Activated CD8-positive, alpha-beta T cell treated with anti-CD3 and anti-CD28 coated beads for 36 hours (primary cell): ENCODE data around the gene KMT5B. TPM values are rescaled to one million over a fixed set of nuclear protein-coding genes. Genes with fewer than 3 reads are reported as not detected.

Experiments
- ATAC-seq: fragments of 200-7000 bp; cut with Tn5 transposase; one replicate; pipeline ENCODE4 v1.10.0; 2021; ENCODE audit warnings: mild to moderate bottlenecking, moderate library complexity
- CTCF ChIA-PET: fragments of 350-600 bp; sonication (Branson Sonifier 250); formaldehyde crosslinking; loops from one replicate; lab custom pipeline; 2021; ENCODE audit warnings: antibody characterized with exemption; lab: Charles Lee
- POLR2A ChIA-PET: fragments of 350-600 bp; sonication (Branson Sonifier 250); formaldehyde crosslinking; loops from one replicate; lab custom pipeline; 2021; ENCODE audit warnings: antibody characterized with exemption; lab: Charles Lee
- DNase-seq: peaks from one replicate; pipeline ENCODE4 v3.0.0-alpha.2; 2020
- H3K27ac Mint-ChIP-seq: one replicate; pipeline ENCODE4 v1.8.0; 2021; ENCODE audit warnings: mild to moderate bottlenecking, mixed read lengths
- H3K27me3 Mint-ChIP-seq: one replicate; pipeline ENCODE4 v1.8.0; 2021; ENCODE audit warnings: mixed read lengths
- H3K36me3 Mint-ChIP-seq: one replicate; pipeline ENCODE4 v1.8.0; 2021; ENCODE audit warnings: low read depth, mixed read lengths
- H3K4me1 Mint-ChIP-seq: one replicate; pipeline ENCODE4 v1.8.0; 2021; ENCODE audit warnings: low read depth, mixed read lengths
- H3K4me3 Mint-ChIP-seq: one replicate; pipeline ENCODE4 v1.8.0; 2021; ENCODE audit warnings: mild to moderate bottlenecking, moderate library complexity, mixed read lengths
- H3K9me3 Mint-ChIP-seq: one replicate; pipeline ENCODE4 v1.8.0; 2021; ENCODE audit warnings: mixed read lengths
- intact Hi-C: fragments of 100-400 bp; cut with micrococcal nuclease; formaldehyde crosslinking; loops from one replicate; pipeline ENCODE4 v1.10.0; 2022
- total RNA-seq, 2 experiments: library from RNA; stranded (reverse); gene quantifications; one replicate each; pipeline ENCODE4 v1.2.3, GENCODE V29; 2021
- TF ChIP-seq, protein P1 (sequence below): fragments of 200-600 bp; IDR thresholded peaks from one replicate; pipeline ENCODE4 v1.8.0; 2022; ENCODE audit warnings: antibody characterized with exemption, mild to moderate bottlenecking

KMT5B gene
- total RNA-seq, 2 experiments from 2014 or later: 16.9 to 17.9 TPM

DNA sequence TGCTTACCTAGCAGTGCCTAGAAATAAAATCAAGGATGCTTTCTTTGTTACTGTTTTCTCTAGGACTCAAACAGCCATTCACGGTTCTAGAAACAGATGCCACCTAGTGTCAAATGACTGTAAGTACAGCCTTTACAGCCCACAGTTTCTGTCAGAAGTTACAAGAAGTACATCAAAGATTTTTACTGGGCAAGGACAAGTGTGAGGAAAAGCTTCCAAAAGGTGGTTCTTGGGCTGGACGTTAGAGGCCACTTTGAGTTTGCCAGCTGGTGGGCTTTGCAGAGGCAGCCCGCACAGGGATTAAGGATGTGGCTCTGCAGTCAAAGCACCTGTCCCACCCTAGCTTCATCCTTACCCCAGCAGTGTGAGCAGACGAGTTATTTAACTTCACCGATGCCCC, 6.9 kb downstream of the KMT5B start:
- Mint-ChIP-seq H3K9me3 (no peaks in the 10 kb centered on the region), H3K4me1 (peaks cover 62% of the 10 kb centered on the region), H3K27me3 (no peaks in the 10 kb centered on the region), H3K4me3 (no peak overlapping the region), H3K27ac (peak overlapping the region; percentile 16), H3K36me3 (no peaks in the 10 kb centered on the region)
- CTCF ChIA-PET: interaction anchor here (0.7 to 5.0 kb wide), 14 partner anchors 9 to 201 kb away, joined by 3 to 32 read pairs (median 3); partner anchors contain the start of gene ALDH3B1
- no peak for DNase-seq
- ATAC-seq: peak; percentile 80
- intact Hi-C loops: loop anchor here (10.0 kb wide), 1 partner anchor 201 kb away; the partner anchor contains the start of gene UNC93B1
- POLR2A ChIA-PET: interaction anchor here (1.3 kb wide), 1 partner anchor 166 kb away, joined by 4 read pairs; no protein-coding TSS in a partner anchor
- TF ChIP-seq, protein P1, sequence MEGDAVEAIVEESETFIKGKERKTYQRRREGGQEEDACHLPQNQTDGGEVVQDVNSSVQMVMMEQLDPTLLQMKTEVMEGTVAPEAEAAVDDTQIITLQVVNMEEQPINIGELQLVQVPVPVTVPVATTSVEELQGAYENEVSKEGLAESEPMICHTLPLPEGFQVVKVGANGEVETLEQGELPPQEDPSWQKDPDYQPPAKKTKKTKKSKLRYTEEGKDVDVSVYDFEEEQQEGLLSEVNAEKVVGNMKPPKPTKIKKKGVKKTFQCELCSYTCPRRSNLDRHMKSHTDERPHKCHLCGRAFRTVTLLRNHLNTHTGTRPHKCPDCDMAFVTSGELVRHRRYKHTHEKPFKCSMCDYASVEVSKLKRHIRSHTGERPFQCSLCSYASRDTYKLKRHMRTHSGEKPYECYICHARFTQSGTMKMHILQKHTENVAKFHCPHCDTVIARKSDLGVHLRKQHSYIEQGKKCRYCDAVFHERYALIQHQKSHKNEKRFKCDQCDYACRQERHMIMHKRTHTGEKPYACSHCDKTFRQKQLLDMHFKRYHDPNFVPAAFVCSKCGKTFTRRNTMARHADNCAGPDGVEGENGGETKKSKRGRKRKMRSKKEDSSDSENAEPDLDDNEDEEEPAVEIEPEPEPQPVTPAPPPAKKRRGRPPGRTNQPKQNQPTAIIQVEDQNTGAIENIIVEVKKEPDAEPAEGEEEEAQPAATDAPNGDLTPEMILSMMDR: peak; percentile 79

DNA sequence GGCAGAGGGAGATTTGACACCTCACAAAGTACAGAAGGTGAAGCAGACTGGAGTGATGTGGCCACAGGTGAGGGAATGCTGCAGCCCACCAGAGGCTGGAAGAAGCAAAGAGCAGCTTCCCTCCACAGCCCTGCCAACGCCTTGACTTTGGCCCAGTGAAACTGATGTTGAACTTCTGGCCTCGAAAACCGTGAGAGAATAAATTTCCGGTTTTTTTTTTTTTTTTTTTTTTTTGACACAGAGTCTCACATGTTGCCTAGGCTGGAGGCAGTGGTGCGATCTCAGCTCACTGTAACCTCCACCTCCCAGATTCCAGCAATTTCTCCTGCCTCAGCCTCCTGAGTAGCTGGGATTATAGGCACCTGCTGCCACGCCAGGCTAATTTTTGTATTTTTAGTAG, 8.7 kb downstream of the KMT5B start:
- Mint-ChIP-seq H3K4me1 (peaks cover 64% of the 10 kb centered on the region), H3K36me3 (no peaks in the 10 kb centered on the region), H3K27me3 (no peaks in the 10 kb centered on the region), H3K9me3 (no peaks in the 10 kb centered on the region), H3K4me3 (no peak overlapping the region), H3K27ac (no peak overlapping the region)
- DNase-seq (no peak), ATAC-seq (no peak)
- POLR2A ChIA-PET: interaction anchor here (0.8 kb wide), 1 partner anchor 162 kb away, joined by 3 read pairs; no protein-coding TSS in a partner anchor
- CTCF ChIA-PET: interaction anchor here (0.6 to 5.0 kb wide), 5 partner anchors 14 to 195 kb away, joined by 3 to 32 read pairs (median 3); partner anchors contain the start of gene ALDH3B1
- TF ChIP-seq, protein P1: no peak
- intact Hi-C loops: loop anchor here (10.0 kb wide), 1 partner anchor 200 kb away; the partner anchor contains the start of gene UNC93B1

DNA sequence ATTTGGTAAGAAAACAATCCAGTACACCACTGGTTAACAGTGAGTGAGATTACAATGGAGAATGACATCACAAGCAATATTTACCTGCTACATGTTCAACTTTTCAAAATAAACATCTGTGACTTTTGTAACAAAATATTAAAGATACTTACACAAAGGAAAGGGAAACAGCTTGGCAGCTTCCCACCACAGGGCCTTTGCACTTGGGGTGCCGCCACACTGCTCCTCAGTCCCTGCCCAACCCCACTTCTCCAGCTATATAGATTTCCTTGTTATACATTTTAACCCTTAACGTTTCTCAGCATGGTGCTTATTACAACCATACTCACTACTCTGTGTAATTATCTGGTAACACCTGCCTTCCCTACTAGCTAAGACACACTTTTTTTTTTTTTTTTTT, 10.9 kb downstream of the KMT5B start:
- POLR2A ChIA-PET: no interaction called here
- TF ChIP-seq, protein P1: no peak
- CTCF ChIA-PET: interaction anchor here (0.8 to 5.0 kb wide), 2 partner anchors 9 to 11 kb away, joined by 3 to 32 read pairs; no protein-coding TSS in a partner anchor
- Mint-ChIP-seq H3K36me3 (no peaks in the 10 kb centered on the region), H3K4me1 (peaks cover 71% of the 10 kb centered on the region), H3K27me3 (no peaks in the 10 kb centered on the region), H3K9me3 (no peaks in the 10 kb centered on the region), H3K27ac (no peak overlapping the region), H3K4me3 (no peak overlapping the region)
- no peak for DNase-seq
- no peak for ATAC-seq
- intact Hi-C loops: loop anchor here (10.0 kb wide), 1 partner anchor 197 kb away; the partner anchor contains the start of gene UNC93B1

DNA sequence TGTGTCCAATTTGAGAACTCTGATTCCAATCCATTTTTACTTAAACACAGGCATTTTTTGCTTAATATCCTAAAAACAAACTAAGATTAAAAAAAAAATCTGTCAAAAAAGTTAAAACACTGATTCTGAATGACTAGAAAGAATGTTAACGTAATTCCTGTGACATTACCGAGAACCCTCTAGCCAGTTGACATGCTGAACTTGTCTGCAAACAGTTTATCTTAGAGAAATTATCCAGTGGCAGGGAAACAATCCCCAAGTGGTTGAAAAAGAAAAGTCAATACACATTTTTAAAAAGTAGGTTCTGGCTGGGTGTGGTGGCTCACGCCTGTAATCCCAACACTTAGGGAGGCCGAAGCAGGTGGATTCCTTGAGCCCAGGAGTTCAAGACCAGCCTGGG, 11.6 kb downstream of the KMT5B start:
- H3K4me3 Mint-ChIP-seq: no peak overlapping the region
- ATAC-seq: no peak
- H3K27me3 Mint-ChIP-seq: no peaks in the 10 kb centered on the region
- TF ChIP-seq, protein P1: no peak
- H3K9me3 Mint-ChIP-seq: no peaks in the 10 kb centered on the region
- no peaks in the 10 kb centered on the region for H3K36me3 Mint-ChIP-seq
- no peak overlapping the region for H3K27ac Mint-ChIP-seq
- ChIA-PET POLR2A (no interaction called here), CTCF (no interaction called here)
- H3K4me1 Mint-ChIP-seq: peaks cover 70% of the 10 kb centered on the region
- intact Hi-C loops: loop anchor here (10.0 kb wide), 1 partner anchor 197 kb away; the partner anchor contains the start of gene UNC93B1
- no peak for DNase-seq

DNA sequence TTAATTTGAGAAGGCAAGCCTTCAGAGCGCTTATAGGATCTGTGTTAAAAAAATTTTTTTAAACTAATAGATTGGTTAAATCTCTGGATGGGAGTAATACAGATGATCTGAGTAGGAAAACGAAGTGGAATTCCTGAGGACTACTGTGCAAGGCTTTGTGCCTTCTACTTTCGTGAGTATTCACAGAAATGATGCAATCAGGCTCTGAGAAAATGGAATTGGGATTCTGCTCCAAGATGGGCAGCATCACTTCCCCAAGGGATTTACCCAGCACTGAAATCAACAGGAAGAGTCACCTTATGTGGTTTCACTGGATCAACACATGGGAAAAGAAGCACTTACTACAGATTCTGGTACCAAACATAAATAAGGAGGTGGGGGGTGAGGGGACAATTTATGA, 12.5 kb downstream of the KMT5B start:
- H3K36me3 Mint-ChIP-seq: no peaks in the 10 kb centered on the region
- TF ChIP-seq, protein P1: no peak
- no peaks in the 10 kb centered on the region for H3K27me3 Mint-ChIP-seq
- ChIA-PET CTCF (no interaction called here), POLR2A (no interaction called here)
- DNase-seq: no peak
- no peak overlapping the region for H3K27ac Mint-ChIP-seq
- ATAC-seq: no peak
- no peaks in the 10 kb centered on the region for H3K9me3 Mint-ChIP-seq
- intact Hi-C loops: loop anchor here (10.0 kb wide), 1 partner anchor 196 kb away; the partner anchor contains the start of gene UNC93B1
- peaks cover 68% of the 10 kb centered on the region for H3K4me1 Mint-ChIP-seq
- no peak overlapping the region for H3K4me3 Mint-ChIP-seq
